Trophoblast cell (in vitro differentiated cells and primary cell): Measurements from ENCODE around the gene ACTN3.

Experiments used
- DNase-seq, 2 donors: peaks; one replicate each; pipeline ENCODE4 v3.0.0-alpha.2; 2016
- H2AFZ ChIP-seq: 2 replicates; pipeline ENCODE4 v1.6.1; 2013; ENCODE audit warnings: low read length, moderate library complexity, mild to moderate bottlenecking; ENCODE audit not compliant: insufficient read depth, poor library complexity
- H2AK5ac ChIP-seq: 2 replicates; pipeline ENCODE4 v1.6.1; 2013; ENCODE audit warnings: mild to moderate bottlenecking, low read length
- H2BK120ac ChIP-seq: 2 replicates; pipeline ENCODE4 v1.6.1; 2013; ENCODE audit warnings: low read length, mild to moderate bottlenecking, moderate library complexity; ENCODE audit not compliant: insufficient read depth, poor library complexity
- H2BK12ac ChIP-seq: 2 replicates; pipeline ENCODE4 v1.6.1; 2013; ENCODE audit warnings: mild to moderate bottlenecking, low read length, moderate library complexity
- H2BK5ac ChIP-seq: 2 replicates; pipeline ENCODE4 v1.6.1; 2013; ENCODE audit warnings: low read length, low read depth, moderate library complexity, mild to moderate bottlenecking; ENCODE audit not compliant: poor library complexity
- H3K14ac ChIP-seq: 2 replicates; pipeline ENCODE4 v1.6.1; 2013; ENCODE audit warnings: mild to moderate bottlenecking, low read length
- H3K18ac ChIP-seq: 2 replicates; pipeline ENCODE4 v1.6.1; 2013; ENCODE audit warnings: mild to moderate bottlenecking, low read length
- H3K23ac ChIP-seq: 2 replicates; pipeline ENCODE4 v1.6.1; 2013; ENCODE audit warnings: low read length
- H3K27ac ChIP-seq: 2 replicates; pipeline ENCODE4 v1.5.1; 2013; ENCODE audit warnings: low read depth, mild to moderate bottlenecking, inconsistent platforms, low read length, moderate library complexity
- H3K27me3 ChIP-seq: 2 replicates; pipeline ENCODE4 v1.6.1; 2013; ENCODE audit warnings: inconsistent platforms, mild to moderate bottlenecking, low read length, moderate library complexity; ENCODE audit not compliant: insufficient read depth
- H3K36me3 ChIP-seq, 2 experiments: 1 replicate in 1 of 2; 2 replicates in 1 of 2; pipeline ENCODE4 v1.6.1; 2013; ENCODE audit warnings: low read length in 2 of 2, mild to moderate bottlenecking in 2 of 2, moderate library complexity in 1 of 2; ENCODE audit not compliant: insufficient read depth in 2 of 2, control insufficient read depth in 1 of 2
- H3K4ac ChIP-seq: 2 replicates; pipeline ENCODE4 v1.6.1; 2013; ENCODE audit warnings: low read depth, mild to moderate bottlenecking, low read length, moderate library complexity
- H3K4me1 ChIP-seq, 2 experiments: 1 replicate in 1 of 2; 2 replicates in 1 of 2; pipeline ENCODE4 v1.6.1; 2013; ENCODE audit warnings: low read length in 2 of 2, mild to moderate bottlenecking in 2 of 2, moderate library complexity in 1 of 2; ENCODE audit not compliant: insufficient read depth in 2 of 2, control insufficient read depth in 1 of 2
- H3K4me2 ChIP-seq: 2 replicates; pipeline ENCODE4 v1.6.1; 2013; ENCODE audit warnings: inconsistent platforms, mild to moderate bottlenecking, low read length, moderate library complexity
- H3K4me3 ChIP-seq: 2 replicates; pipeline ENCODE4 v1.5.1; 2013; ENCODE audit warnings: mild to moderate bottlenecking, low read depth, low read length, inconsistent platforms
- H3K79me1 ChIP-seq: one replicate; pipeline ENCODE4 v1.6.1; 2013; ENCODE audit warnings: low read length
- H3K79me2 ChIP-seq: 2 replicates; pipeline ENCODE4 v1.6.1; 2013; ENCODE audit warnings: low read length, mild to moderate bottlenecking; ENCODE audit not compliant: control insufficient read depth, insufficient read depth, poor library complexity
- H3K9ac ChIP-seq: 2 replicates; pipeline ENCODE4 v1.6.1; 2013; ENCODE audit warnings: mild to moderate bottlenecking, low read length
- H3K9me3 ChIP-seq: 2 replicates; pipeline ENCODE4 v1.6.1; 2013; ENCODE audit warnings: low read depth, mild to moderate bottlenecking, control low read depth, inconsistent platforms, low read length; ENCODE audit not compliant: insufficient read depth
- H4K12ac ChIP-seq: 2 replicates; pipeline ENCODE4 v1.6.1; 2013; ENCODE audit warnings: low read depth, mild to moderate bottlenecking, low read length, moderate library complexity
- H4K8ac ChIP-seq: 2 replicates; pipeline ENCODE4 v1.6.1; 2013; ENCODE audit warnings: low read depth, mild to moderate bottlenecking, low read length, moderate library complexity
- H4K91ac ChIP-seq: one replicate; pipeline ENCODE4 v1.6.1; 2013; ENCODE audit warnings: low read depth, mild to moderate bottlenecking, low read length, moderate library complexity
- WGBS: extraction: QIAGEN DNeasy Blood & Tissue Kit; methylation state at CpG from one replicate; pipeline ENCODE4 v1.1.7; 2013; ENCODE audit warnings: missing lambda C conversion rate; ENCODE audit not compliant: insufficient read length, insufficient coverage; ENCODE audit errors: extremely low coverage; 5-methylcytosine and 5-hydroxymethylcytosine counted together

The ACTN3 gene

GRCh38 chr11:66592457-66593302, 46.0 kb downstream of the ACTN3 start, which contains the start of the genes CCDC87 and CCS:
TSS of gene CCDC87 (minus strand) at chr11:66593063. CDS start at chr11:66593015, 48 bp downstream.
TSS of gene CCS (plus strand) at chr11:66593185. CDS start at chr11:66593262, 77 bp downstream.
- Histone ChIP-seq H3K4ac (peak within 1 kb of the TSS; percentile 67), H3K23ac (no peak within 1 kb of the TSS), H3K27ac (no peak within 1 kb of the TSS), H3K4me3 (peak within 1 kb of the TSS; percentile 83), H3K36me3 (peaks cover 0 to 2% of the 10 kb centered on the region in 2 experiments), H2BK120ac (peak within 1 kb of the TSS; percentile 33), H3K14ac (peak within 1 kb of the TSS; percentile 87), H3K79me2 (peaks cover 5% of the 10 kb centered on the region), H3K79me1 (peaks cover 5% of the 10 kb centered on the region), H3K18ac (peak within 1 kb of the TSS; percentile 58), H2BK5ac (peak within 1 kb of the TSS; percentile 54), H3K27me3 (no peaks in the 10 kb centered on the region), H4K12ac (peak within 1 kb of the TSS; percentile 37), H2BK12ac (no peak within 1 kb of the TSS), H3K4me2 (peak within 1 kb of the TSS; percentile 90), H4K91ac (peak within 1 kb of the TSS; percentile 83), H3K9me3 (peaks cover 7% of the 10 kb centered on the region), H2AFZ (peak within 1 kb of the TSS; percentile 86), H2AK5ac (peak within 1 kb of the TSS; percentile 1), H4K8ac (peak within 1 kb of the TSS; percentile 96), H3K9ac (peak within 1 kb of the TSS; percentile 95), H3K4me1 (peaks cover 10 to 12% of the 10 kb centered on the region in 2 experiments)
- no CpG with 5 or more reads among the region's 68 CpGs for WGBS
- peak; percentile 95 to 99 for DNase-seq

DNA sequence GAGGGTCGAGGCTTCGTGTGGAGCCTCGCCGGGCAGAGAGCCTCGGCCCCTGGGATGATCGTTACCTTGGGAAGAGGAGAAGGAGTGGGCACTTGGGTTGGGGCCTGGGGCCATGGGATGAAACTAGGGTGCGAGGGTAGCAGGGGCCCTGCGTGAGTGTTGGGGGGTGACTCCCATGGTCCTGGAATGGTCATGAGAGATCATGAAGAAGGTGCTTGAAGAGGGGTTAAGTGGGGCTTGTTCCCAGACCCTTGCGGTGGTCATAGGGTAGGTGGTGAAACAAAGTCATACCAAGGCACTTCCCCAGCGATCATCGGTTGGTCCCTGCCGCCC, 46.6 kb downstream of the ACTN3 start:
- Histone ChIP-seq H3K9ac (peak overlapping the region; percentile 95), H3K4me3 (peak overlapping the region; percentile 83), H4K91ac (peak overlapping the region; percentile 83), H2BK120ac (peak overlapping the region; percentile 33), H3K4me1 (peaks cover 10 to 12% of the 10 kb centered on the region in 2 experiments), H2AK5ac (peak overlapping the region; percentile 1), H3K23ac (no peak overlapping the region), H4K8ac (peak overlapping the region; percentile 96), H3K4ac (peak overlapping the region; percentile 67), H4K12ac (peak overlapping the region; percentile 2), H2BK5ac (peak overlapping the region; percentile 54), H2BK12ac (no peak overlapping the region), H3K36me3 (peaks cover 0 to 2% of the 10 kb centered on the region in 2 experiments), H3K79me2 (peaks cover 5% of the 10 kb centered on the region), H3K9me3 (peaks cover 7% of the 10 kb centered on the region), H3K27ac (no peak overlapping the region), H3K14ac (peak overlapping the region; percentile 87), H3K79me1 (peaks cover 5% of the 10 kb centered on the region), H3K4me2 (peak overlapping the region; percentile 90), H3K18ac (peak overlapping the region; percentile 58), H2AFZ (peak overlapping the region; percentile 86), H3K27me3 (no peaks in the 10 kb centered on the region)
- WGBS, result no CpG with 5 or more reads among the region's 12 CpGs
- DNase-seq, result no peak

- Histone ChIP-seq H3K14ac (peak overlapping the region; percentile 87), H3K4me1 (peaks cover 10 to 12% of the 10 kb centered on the region in 2 experiments), H3K4me2 (peak overlapping the region; percentile 90), H3K23ac (no peak overlapping the region), H2BK5ac (no peak overlapping the region), H3K4ac (peak overlapping the region; percentile 67), H4K91ac (peak overlapping the region; percentile 83), H3K79me2 (peaks cover 5% of the 10 kb centered on the region), H3K27ac (no peak overlapping the region), H3K9ac (peak overlapping the region; percentile 38), H4K12ac (peak overlapping the region; percentile 7), H3K36me3 (peaks cover 0 to 2% of the 10 kb centered on the region in 2 experiments), H2BK120ac (no peak overlapping the region), H4K8ac (peak overlapping the region; percentile 96), H3K18ac (peak overlapping the region; percentile 58), H2AFZ (no peak overlapping the region), H3K4me3 (peak overlapping the region; percentile 83), H2AK5ac (peak overlapping the region; percentile 1), H3K9me3 (peaks cover 7% of the 10 kb centered on the region), H2BK12ac (no peak overlapping the region), H3K27me3 (no peaks in the 10 kb centered on the region), H3K79me1 (peaks cover 5% of the 10 kb centered on the region)
- no peak for DNase-seq
- WGBS, result no CpG with 5 or more reads among the region's 7 CpGs
Measured at GRCh38 chr11:66593650-66594049, 46.9 kb downstream of the ACTN3 start.

DNA sequence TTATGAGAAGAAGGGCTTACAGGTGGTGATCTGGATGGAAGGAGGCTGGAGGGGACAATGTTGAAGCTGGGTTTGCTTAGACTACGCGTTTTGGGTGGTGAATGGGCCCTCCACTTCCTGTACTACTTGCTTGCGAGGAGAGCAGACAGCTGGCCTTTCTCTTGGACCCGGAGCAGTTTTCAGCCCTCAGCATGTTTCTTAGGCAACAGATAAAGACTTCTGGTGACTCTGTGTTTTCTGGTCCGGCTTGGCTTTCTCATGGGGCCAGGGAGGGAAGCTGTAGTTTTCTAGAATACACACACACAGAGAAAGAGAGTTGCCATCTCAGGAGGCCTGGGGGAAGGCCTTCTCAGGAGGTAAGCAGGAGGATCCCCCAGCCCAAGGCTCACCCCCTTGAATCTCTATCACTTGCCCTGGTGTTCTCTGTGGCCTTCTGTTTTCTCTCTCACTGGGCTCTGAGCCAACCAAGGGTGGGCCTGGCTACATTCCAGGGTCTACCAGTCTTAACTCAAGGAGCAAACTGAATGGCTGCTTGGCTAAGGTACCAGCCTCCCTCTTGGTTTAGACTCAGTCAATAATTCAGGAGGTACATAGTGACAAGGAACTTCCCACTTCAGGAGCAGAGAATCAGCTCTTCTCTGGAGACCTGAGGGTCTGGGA, 48.7 kb downstream of the ACTN3 start:
- Histone ChIP-seq H3K4me1 (peaks cover 10 to 12% of the 10 kb centered on the region in 2 experiments), H3K4me3 (no peak overlapping the region), H4K12ac (no peak overlapping the region), H3K36me3 (peaks cover 10 to 14% of the 10 kb centered on the region in 2 experiments), H3K4me2 (no peak overlapping the region), H3K9ac (no peak overlapping the region), H3K27ac (no peak overlapping the region), H3K79me1 (peaks cover 5% of the 10 kb centered on the region), H3K4ac (no peak overlapping the region), H3K9me3 (peaks cover 7% of the 10 kb centered on the region), H3K27me3 (no peaks in the 10 kb centered on the region), H4K8ac (no peak overlapping the region), H2BK120ac (no peak overlapping the region), H3K14ac (no peak overlapping the region), H2AK5ac (no peak overlapping the region), H2BK5ac (no peak overlapping the region), H3K18ac (no peak overlapping the region), H2AFZ (no peak overlapping the region), H4K91ac (no peak overlapping the region), H3K79me2 (peaks cover 5% of the 10 kb centered on the region), H3K23ac (no peak overlapping the region), H2BK12ac (no peak overlapping the region)
- WGBS, result no CpG with 5 or more reads among the region's 5 CpGs
- DNase-seq, result no peak
